ENCODE measurements around the gene HNRNPC.

DNA sequence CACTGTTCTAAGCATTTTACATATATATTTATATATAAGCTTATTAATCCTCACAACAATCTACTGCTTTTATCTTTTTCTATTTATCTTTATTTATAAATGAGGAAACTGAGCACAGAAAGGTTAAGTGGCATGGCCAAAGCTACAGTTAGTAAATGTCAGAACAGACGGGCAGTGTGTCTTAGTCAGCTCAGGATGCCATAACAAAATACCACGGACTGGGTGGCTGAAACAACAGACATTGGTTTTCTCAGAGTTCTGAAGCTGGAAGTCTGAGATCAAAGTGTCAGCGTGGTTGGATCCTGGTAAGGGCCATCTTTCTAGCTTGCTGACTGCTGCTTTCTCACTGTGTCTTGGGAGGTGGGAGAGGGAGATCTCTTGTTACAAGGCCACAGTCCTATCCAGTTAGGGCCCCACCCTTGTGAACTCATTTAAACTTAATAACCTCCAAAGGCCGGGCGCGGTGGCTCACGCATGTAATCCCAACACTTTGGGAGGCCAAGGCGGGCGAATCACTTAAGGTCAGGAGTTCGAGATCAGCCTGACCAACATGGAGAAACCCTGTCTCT, 30.4 kb upstream of the HNRNPC start:
- TF ChIP-seq GATA2 (IDR thresholded peaks at IDR 0.05; ENCODE audit: low read depth, low read length) (no peak), GATA3 (IDR thresholded peaks at IDR 0.05; ENCODE audit: low read depth, low read length) (no peak)
